Colonic mucosa (tissue), 4 donors: ENCODE data around the gene CALN1. TPM values are rescaled to one million over a fixed set of nuclear protein-coding genes. Genes with fewer than 3 reads are reported as not detected.

Source experiments
- DNase-seq: peaks from one replicate; pipeline ENCODE4 v3.0.0-alpha.2; 2020
- H3K27ac ChIP-seq: fragments of 200-600 bp; one replicate; pipeline ENCODE4 v1.8.0; 2021
- H3K27me3 ChIP-seq: fragments of 200-600 bp; one replicate; pipeline ENCODE4 v1.8.0; 2021
- H3K36me3 ChIP-seq: fragments of 200-600 bp; one replicate; pipeline ENCODE4 v1.8.0; 2021
- H3K4me1 ChIP-seq: fragments of 200-600 bp; one replicate; pipeline ENCODE4 v1.8.0; 2021; ENCODE audit warnings: mild to moderate bottlenecking
- H3K4me3 ChIP-seq: fragments of 200-600 bp; one replicate; pipeline ENCODE4 v1.8.0; 2021
- H3K9ac ChIP-seq, 2 donors: one replicate each; pipeline ENCODE4 v1.7.0; 2013; ENCODE audit warnings: control low read depth in 2 of 2, low read depth in 2 of 2, low read length in 2 of 2
- H3K9me3 ChIP-seq: fragments of 200-600 bp; one replicate; pipeline ENCODE4 v1.8.0; 2021
- CTCF ChIP-seq: fragments of 200-600 bp; IDR thresholded peaks from one replicate; pipeline ENCODE4 v1.8.0; 2022; ENCODE audit warnings: antibody characterized with exemption, mild to moderate bottlenecking
- intact Hi-C: fragments of 100-400 bp; cut with DNase I; formaldehyde crosslinking; loops from one replicate; pipeline ENCODE4 v1.14.1; 2022
- total RNA-seq, 2 donors: library from RNA; stranded (reverse); fragmentation: NEBNext Ultra II Directional in 1 of 2; extraction: Animal tissue kit (Norgen Biotek cat#: 25700) in 1 of 2; gene quantifications; one replicate each; pipeline ENCODE4 v1.2.1, GENCODE V29; 2021
- donor health status: healthy.
- donor health status: DM: no; HTN: no; CAD: no.
- donor health status: DM: no; HTN: no; CAD: no.

CALN1 gene
- total RNA-seq, 2 donors from 2014 or later: 0.37 TPM; not detected in 1

DNA sequence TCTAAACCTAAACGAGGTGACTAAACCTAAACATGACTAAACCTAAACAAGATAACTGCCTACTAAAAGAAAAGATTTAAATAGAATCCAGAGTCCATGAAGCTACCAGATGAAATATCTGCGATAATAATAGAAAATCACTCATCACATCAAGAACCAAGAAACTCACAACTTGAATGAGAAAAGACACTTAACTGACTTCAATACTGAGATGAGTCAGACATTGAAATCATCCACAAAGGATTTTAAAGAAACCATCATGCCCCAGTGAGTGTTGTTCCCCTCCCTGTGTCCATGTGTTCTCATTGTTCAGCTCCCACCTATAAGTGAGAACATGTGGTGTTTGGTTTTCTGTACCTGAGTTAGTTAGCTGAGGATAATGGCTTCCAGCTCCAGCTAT lies 416.0 kb downstream of the CALN1 start:
- H3K36me3 ChIP-seq: no peaks in the 10 kb centered on the region
- H3K9ac ChIP-seq: no peak overlapping the region
- intact Hi-C loops: no loop called here
- no peaks in the 10 kb centered on the region for H3K4me1 ChIP-seq
- no peak for TF ChIP-seq CTCF
- no peak for DNase-seq
- no peaks in the 10 kb centered on the region for H3K9me3 ChIP-seq
- H3K27me3 ChIP-seq: no peaks in the 10 kb centered on the region
- no peak overlapping the region for H3K4me3 ChIP-seq
- no peak overlapping the region for H3K27ac ChIP-seq

DNA sequence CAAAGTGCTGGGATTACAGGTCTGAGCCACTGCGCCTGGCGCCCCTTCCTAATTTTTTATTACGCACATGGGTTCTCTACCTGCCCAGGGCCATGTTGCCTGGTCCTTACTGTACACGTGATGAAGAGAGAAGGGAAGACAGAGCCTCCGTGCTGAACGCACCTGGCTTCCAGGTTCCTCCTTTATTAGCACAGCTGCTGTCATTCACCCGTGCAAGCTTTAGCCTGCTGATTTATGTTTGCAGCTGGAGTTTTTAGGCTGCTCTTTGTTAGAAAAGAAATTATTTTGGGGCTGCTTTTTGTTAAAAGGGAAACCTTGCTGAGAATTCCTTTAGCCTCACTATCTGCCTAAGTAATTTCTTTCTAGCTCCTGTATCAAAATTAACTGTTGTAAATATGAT lies 417.0 kb downstream of the CALN1 start:
- Histone ChIP-seq H3K9me3 (no peaks in the 10 kb centered on the region), H3K27me3 (no peaks in the 10 kb centered on the region), H3K9ac (no peak overlapping the region), H3K36me3 (no peaks in the 10 kb centered on the region), H3K4me1 (no peaks in the 10 kb centered on the region), H3K27ac (no peak overlapping the region), H3K4me3 (no peak overlapping the region)
- intact Hi-C loops: no loop called here
- no peak for DNase-seq
- TF ChIP-seq CTCF: no peak

GRCh38 chr7:71991586-71991985 lies 420.6 kb downstream of the CALN1 start:
- H3K27me3 ChIP-seq: no peaks in the 10 kb centered on the region
- intact Hi-C loops: no loop called here
- H3K4me3 ChIP-seq: no peak overlapping the region
- no peaks in the 10 kb centered on the region for H3K9me3 ChIP-seq
- H3K4me1 ChIP-seq: no peaks in the 10 kb centered on the region
- no peak overlapping the region for H3K27ac ChIP-seq
- no peak for DNase-seq
- no peak for TF ChIP-seq CTCF
- no peak overlapping the region for H3K9ac ChIP-seq
- H3K36me3 ChIP-seq: no peaks in the 10 kb centered on the region

- no peak overlapping the region for H3K4me3 ChIP-seq
- H3K9ac ChIP-seq: no peak overlapping the region
- no peaks in the 10 kb centered on the region for H3K36me3 ChIP-seq
- H3K9me3 ChIP-seq: no peaks in the 10 kb centered on the region
- TF ChIP-seq CTCF: no peak
- intact Hi-C loops: no loop called here
- no peaks in the 10 kb centered on the region for H3K4me1 ChIP-seq
- no peak overlapping the region for H3K27ac ChIP-seq
- no peaks in the 10 kb centered on the region for H3K27me3 ChIP-seq
- no peak for DNase-seq
Measured at GRCh38 chr7:71990138-71990462, 422.0 kb downstream of the CALN1 start.

GRCh38 chr7:71988201-71988600 lies 423.9 kb downstream of the CALN1 start:
- no peak overlapping the region for H3K4me3 ChIP-seq
- no peaks in the 10 kb centered on the region for H3K4me1 ChIP-seq
- intact Hi-C loops: no loop called here
- no peak for DNase-seq
- H3K27me3 ChIP-seq: no peaks in the 10 kb centered on the region
- TF ChIP-seq CTCF: no peak
- no peak overlapping the region for H3K27ac ChIP-seq
- no peaks in the 10 kb centered on the region for H3K9me3 ChIP-seq
- H3K9ac ChIP-seq: no peak overlapping the region
- no peaks in the 10 kb centered on the region for H3K36me3 ChIP-seq

DNA sequence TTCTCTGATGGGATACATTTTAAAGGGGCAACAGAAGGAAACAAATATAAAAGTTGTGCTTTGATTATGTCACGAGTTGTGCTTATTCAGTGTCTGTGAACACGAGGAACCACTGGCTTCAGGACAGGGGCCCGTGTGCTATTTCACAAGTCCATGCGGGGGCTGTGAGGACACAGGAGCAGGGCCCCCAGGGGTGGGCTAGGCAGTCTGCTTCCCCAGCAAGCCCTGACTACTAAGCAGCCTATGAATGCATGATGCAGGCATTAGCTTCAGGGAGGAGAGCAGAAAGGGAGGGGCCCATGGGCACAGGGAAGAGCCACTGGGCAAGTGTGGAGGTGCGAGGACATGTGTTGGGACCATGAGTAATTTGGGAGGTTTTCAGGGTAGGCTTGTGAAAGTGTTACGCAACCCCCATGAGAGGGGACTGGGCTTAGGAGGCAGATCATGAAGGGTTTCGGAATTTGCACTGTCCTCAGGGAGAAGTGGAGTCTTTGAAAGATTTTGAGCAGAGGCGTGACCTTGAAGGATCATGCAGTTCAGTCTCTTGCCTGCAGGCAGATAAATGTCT lies 424.9 kb downstream of the CALN1 start:
- Histone ChIP-seq H3K27me3 (no peaks in the 10 kb centered on the region), H3K27ac (no peak overlapping the region), H3K4me3 (no peak overlapping the region), H3K9ac (no peak overlapping the region), H3K36me3 (no peaks in the 10 kb centered on the region), H3K4me1 (no peaks in the 10 kb centered on the region), H3K9me3 (no peaks in the 10 kb centered on the region)
- no peak for DNase-seq
- intact Hi-C loops: no loop called here
- no peak for TF ChIP-seq CTCF
